CD14-positive monocyte (primary cell): Measurements from ENCODE around the gene NUPR1. TPM values are rescaled to one million over a fixed set of nuclear protein-coding genes. Genes with fewer than 3 reads are reported as not detected.

Experiments
- DNase-seq, 3 donors: peaks; one replicate each; pipeline ENCODE4 v3.0.0-alpha.2; 2011 to 2022
- H2AFZ ChIP-seq: 2 replicates; pipeline ENCODE4 v1.6.0; 2012; ENCODE audit warnings: mild to moderate bottlenecking, low read depth, low read length, inconsistent platforms; ENCODE audit not compliant: insufficient read depth, poor library complexity, severe bottlenecking
- H3K27ac ChIP-seq, 2 donors: 1 replicate in 1 of 2; 2 replicates in 1 of 2; pipeline ENCODE4 v1.5.1; 2012 to 2013; ENCODE audit warnings: low read length in 2 of 2, control low read depth in 1 of 2, inconsistent platforms in 1 of 2, low read depth in 1 of 2, mild to moderate bottlenecking in 1 of 2
- H3K27me3 ChIP-seq, 2 donors: one replicate each; pipeline versions ENCODE4 v1.6.0 to v1.6.1; 2011 to 2013; ENCODE audit warnings: low read length in 2 of 2; ENCODE audit not compliant: control insufficient read depth in 2 of 2, insufficient read depth in 2 of 2
- H3K36me3 ChIP-seq, 2 donors: replicated peaks in 1 of 2; 1 replicate in 1 of 2; 2 replicates in 1 of 2; pipeline versions ENCODE4 v1.5.1 to v1.6.1; 2012 to 2013; ENCODE audit warnings: low read length in 2 of 2, control low read depth in 1 of 2, inconsistent platforms in 1 of 2, mild to moderate bottlenecking in 1 of 2; ENCODE audit not compliant: insufficient read depth in 2 of 2, control insufficient read depth in 1 of 2
- H3K4me1 ChIP-seq, 2 donors: 1 replicate in 1 of 2; 2 replicates in 1 of 2; pipeline versions ENCODE4 v1.5.1 to v1.6.1; 2012 to 2013; ENCODE audit warnings: low read length in 2 of 2, control low read depth in 1 of 2, inconsistent platforms in 1 of 2, mild to moderate bottlenecking in 1 of 2, moderate library complexity in 1 of 2; ENCODE audit not compliant: insufficient read depth in 2 of 2, control insufficient read depth in 1 of 2
- H3K4me2 ChIP-seq: replicated peaks from 2 replicates; pipeline ENCODE3; 2012; ENCODE audit warnings: low read length, moderate library complexity, mild to moderate bottlenecking; ENCODE audit not compliant: poor library complexity, severe bottlenecking; ENCODE audit errors: extremely low read depth
- H3K4me3 ChIP-seq, 3 experiments: fragments of 200-600 bp in 1 of 3; sonication (generic) in 1 of 3; replicated peaks in 1 of 3; 1 replicate in 2 of 3; 2 replicates in 1 of 3; pipeline ENCODE4 v1.5.1; 2011 to 2013; ENCODE audit warnings: low read length in 3 of 3, mild to moderate bottlenecking in 3 of 3, control low read depth in 2 of 3, low read depth in 2 of 3, inconsistent platforms in 1 of 3, moderate library complexity in 1 of 3
- H3K79me2 ChIP-seq: 2 replicates; pipeline ENCODE4 v1.6.0; 2012; ENCODE audit warnings: mild to moderate bottlenecking, control low read depth, inconsistent platforms, low read length, moderate library complexity; ENCODE audit not compliant: insufficient read depth
- H3K9ac ChIP-seq: 2 replicates; pipeline ENCODE4 v1.6.0; 2017; ENCODE audit warnings: low read length, mild to moderate bottlenecking; ENCODE audit not compliant: insufficient read depth, poor library complexity, severe bottlenecking
- H3K9me3 ChIP-seq, 2 donors: replicated peaks in 1 of 2; 1 replicate in 1 of 2; 2 replicates in 1 of 2; pipeline versions ENCODE4 v1.5.1 to v1.6.1; 2012 to 2013; ENCODE audit warnings: low read length in 2 of 2, control low read depth in 1 of 2; ENCODE audit not compliant: control insufficient read depth in 1 of 2, insufficient read depth in 1 of 2
- H4K20me1 ChIP-seq: 2 replicates; pipeline ENCODE4 v1.6.0; 2012; ENCODE audit warnings: mild to moderate bottlenecking, low read length, control low read depth, moderate library complexity; ENCODE audit not compliant: insufficient read depth
- H3K27ac Mint-ChIP-seq, 7 donors: one replicate each; pipeline ENCODE4 v1.8.0; 2020; ENCODE audit warnings: mild to moderate bottlenecking in 7 of 7, mixed read lengths in 7 of 7, moderate library complexity in 6 of 7, inconsistent platforms in 2 of 7
- H3K27me3 Mint-ChIP-seq, 3 donors: one replicate each; pipeline ENCODE4 v1.8.0; 2021 to 2022; ENCODE audit warnings: low read depth in 3 of 3, mild to moderate bottlenecking in 3 of 3, mixed read lengths in 3 of 3, moderate library complexity in 3 of 3, inconsistent platforms in 1 of 3
- H3K36me3 Mint-ChIP-seq, 2 donors: one replicate each; pipeline ENCODE4 v1.8.0; 2020; ENCODE audit warnings: mixed read lengths in 2 of 2, inconsistent platforms in 1 of 2, mild to moderate bottlenecking in 1 of 2
- H3K4me1 Mint-ChIP-seq: one replicate; pipeline ENCODE4 v1.8.0; 2020; ENCODE audit warnings: mild to moderate bottlenecking, mixed read lengths
- H3K4me3 Mint-ChIP-seq, 2 donors: one replicate each; pipeline ENCODE4 v1.8.0; 2020; ENCODE audit warnings: mild to moderate bottlenecking in 2 of 2, mixed read lengths in 2 of 2, moderate library complexity in 1 of 2
- H3K9me3 Mint-ChIP-seq, 7 donors: one replicate each; pipeline ENCODE4 v1.8.0; 2020 to 2022; ENCODE audit warnings: mixed read lengths in 7 of 7, mild to moderate bottlenecking in 6 of 7, moderate library complexity in 6 of 7, inconsistent platforms in 2 of 7
- CTCF ChIP-seq: fragments of 200-600 bp; IDR thresholded peaks from one replicate; pipeline ENCODE4 v1.8.0; 2022; ENCODE audit warnings: antibody characterized with exemption, mild to moderate bottlenecking
- WGBS: methylation state at CpG from one replicate; pipeline ENCODE4 v1.1.5; 2013; ENCODE audit warnings: missing lambda C conversion rate; ENCODE audit not compliant: insufficient coverage; 5-methylcytosine and 5-hydroxymethylcytosine counted together
- intact Hi-C, 2 donors: fragments of 100-400 bp; cut with micrococcal nuclease; formaldehyde crosslinking; loops; one replicate each; pipeline versions ENCODE4 v1.15.0 to v1.15.1; 2023
- polyA plus RNA-seq, 3 donors: library from polyadenylated mRNA; depleted of rRNA in 1 of 3; unstranded in 2 of 3; stranded (reverse) in 1 of 3; fragments of 300-500 nt in 2 of 3; fragments of >200 nt in 1 of 3; fragmentation: Illumina TruSeq in 2 of 3; gene quantifications; 1 replicate in 2 of 3; 2 replicates in 1 of 3; pipeline ENCODE4 v1.2.3, GENCODE V29; 2012 to 2021

NUPR1 gene
- polyA plus RNA-seq, 3 donors = 0.01 to 1.9 TPM; not detected in 1

- Histone ChIP-seq H3K27ac (peak overlapping the region in 1 of 2 donors; percentile 99), H3K79me2 (peaks cover 49% of the 10 kb centered on the region), H4K20me1 (peaks cover 58% of the 10 kb centered on the region), H2AFZ (no peak overlapping the region), H3K4me2 (no peak overlapping the region), H3K9me3 (no peaks in the 10 kb centered on the region), H3K4me1 (peaks cover 34 to 54% of the 10 kb centered on the region in 2 donors), H3K27me3 (no peaks in the 10 kb centered on the region), H3K4me3 (no peak overlapping the region), H3K9ac (no peak overlapping the region), H3K36me3 (peaks cover 40 to 63% of the 10 kb centered on the region in 2 donors)
- WGBS = 96% methylated on average over 33 of the region's 33 CpGs
- Mint-ChIP-seq H3K27me3 (peaks cover 0 to 1% (median 0%) of the 10 kb centered on the region in 3 donors), H3K4me1 (peaks cover 57% of the 10 kb centered on the region), H3K4me3 (no peak overlapping the region), H3K36me3 (peaks cover 42 to 51% of the 10 kb centered on the region in 2 donors), H3K9me3 (peaks cover 0 to 1% (median 0%) of the 10 kb centered on the region in 7 donors), H3K27ac (peak overlapping the region; percentile 42 to 100 (median 77))
- DNase-seq = no peak
- no peak for TF ChIP-seq CTCF
- intact Hi-C loops = loop anchor here in 1 of 2 donors (5.0 kb wide), 1 partner anchor 49 kb away; no protein-coding TSS in a partner anchor
These were observed 40.7 kb downstream of the NUPR1 start for GRCh38 chr16:28497861-28498599.

DNA sequence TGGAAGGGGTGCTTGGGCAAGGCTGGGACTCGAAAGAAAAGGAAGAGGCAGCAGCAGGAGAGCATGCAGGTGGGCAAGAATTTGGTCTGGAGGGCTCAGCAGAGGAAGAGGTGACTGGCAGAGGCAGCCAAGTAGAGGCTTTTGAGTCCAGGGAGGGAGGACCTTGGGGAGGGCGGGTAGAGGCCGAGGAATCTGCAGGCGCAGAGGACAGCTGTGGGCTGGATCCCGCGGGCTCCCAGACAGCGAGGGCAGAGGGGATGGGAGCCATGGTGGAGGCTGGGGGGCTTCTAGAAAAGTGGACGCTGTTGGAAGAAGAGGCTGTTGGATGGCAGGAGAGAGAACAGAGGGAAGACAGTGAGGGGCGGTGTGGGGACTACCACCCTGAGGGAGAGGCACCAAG is 41.4 kb downstream of the NUPR1 start:
- Histone ChIP-seq H3K4me3 (no peak overlapping the region), H3K4me1 (peaks cover 40 to 60% of the 10 kb centered on the region in 2 donors), H2AFZ (no peak overlapping the region), H3K9me3 (no peaks in the 10 kb centered on the region), H3K27ac (peak overlapping the region in 1 of 2 donors; percentile 99), H3K27me3 (no peaks in the 10 kb centered on the region), H3K36me3 (peaks cover 40 to 60% of the 10 kb centered on the region in 2 donors), H4K20me1 (peaks cover 58% of the 10 kb centered on the region), H3K79me2 (peaks cover 55% of the 10 kb centered on the region), H3K9ac (no peak overlapping the region), H3K4me2 (peak overlapping the region; percentile 100)
- 94% methylated on average over 9 of the region's 9 CpGs for WGBS
- H3K9me3 Mint-ChIP-seq = peaks cover 0 to 1% (median 0%) of the 10 kb centered on the region in 7 donors
- H3K36me3 Mint-ChIP-seq = peaks cover 42 to 51% of the 10 kb centered on the region in 2 donors
- peaks cover 0 to 1% (median 0%) of the 10 kb centered on the region in 3 donors for H3K27me3 Mint-ChIP-seq
- peak overlapping the region; percentile 67 to 100 (median 99) for H3K27ac Mint-ChIP-seq
- TF ChIP-seq CTCF = no peak
- DNase-seq = no peak
- no peak overlapping the region for H3K4me3 Mint-ChIP-seq
- peaks cover 60% of the 10 kb centered on the region for H3K4me1 Mint-ChIP-seq
- intact Hi-C loops = loop anchor here in 1 of 2 donors (5.0 kb wide), 1 partner anchor 50 kb away; no protein-coding TSS in a partner anchor
